ENCODE measurements around the gene IDH3A. TPM values are rescaled to one million over a fixed set of nuclear protein-coding genes. Genes with fewer than 3 reads are reported as not detected.

Gene IDH3A
- 49.3 and 76.1 TPM in 2 replicates for polyA plus RNA-seq (2011; rRNA removed)
- polyA minus RNA-seq (2011; rRNA and poly(A)+ RNA removed): 22.9 and 29.8 TPM in 2 replicates

GRCh38 chr15:78149068-78149804 is at the start of gene IDH3A:
IDH3A (plus strand) TSS chr15:78149362; CDS start chr15:78149404, 42 bp downstream.
- DNase-seq (ENCODE audit: low read depth): peak; percentile 59
- CTCF ChIA-PET: interaction anchor here (2.6 to 4.4 kb wide), 2 partner anchors 11 to 18 kb away, joined by 11 to 22 read pairs; partner anchors contain the start of gene CIB2

DNA sequence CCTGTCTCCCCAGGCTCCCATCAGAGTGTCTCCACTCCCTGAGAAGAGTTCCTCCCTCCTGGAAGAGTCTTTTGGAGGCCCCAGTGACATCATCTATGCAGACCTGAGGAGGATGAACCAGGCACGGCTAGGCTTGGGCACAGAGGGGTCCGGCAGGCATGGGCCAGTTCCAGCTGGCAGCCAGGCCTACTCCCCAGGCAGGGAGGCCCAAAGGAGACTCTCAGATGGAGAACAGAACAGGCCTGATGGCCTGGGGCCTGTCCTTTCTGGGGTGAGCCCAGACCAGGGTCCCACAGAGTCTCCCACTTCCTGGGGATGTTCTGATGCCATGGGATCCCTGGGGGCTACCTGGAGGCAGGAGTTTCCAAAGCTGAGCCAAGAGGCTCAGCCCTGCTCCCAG is 48.3 kb upstream of the IDH3A start:
- CTCF ChIA-PET: interaction anchor here (1.5 to 14.4 kb wide), 3 partner anchors 11 to 142 kb away, joined by 9 to 282 read pairs (median 13); no protein-coding TSS in a partner anchor
- Histone ChIP-seq H3K4me3 (ENCODE audit: low read depth, low read length) (no peak overlapping the region), H3K36me3 (ENCODE audit: control insufficient read depth, insufficient read depth, low read length) (no peaks in the 10 kb centered on the region), H3K27me3 (ENCODE audit: control insufficient read depth, insufficient read depth, low read length) (peaks cover 1% of the 10 kb centered on the region; the same call in 1 of the 2 replicates)
- POLR2A ChIA-PET: no interaction called here
- DNase-seq (ENCODE audit: low read depth): no peak
- TF ChIP-seq, protein P1, sequence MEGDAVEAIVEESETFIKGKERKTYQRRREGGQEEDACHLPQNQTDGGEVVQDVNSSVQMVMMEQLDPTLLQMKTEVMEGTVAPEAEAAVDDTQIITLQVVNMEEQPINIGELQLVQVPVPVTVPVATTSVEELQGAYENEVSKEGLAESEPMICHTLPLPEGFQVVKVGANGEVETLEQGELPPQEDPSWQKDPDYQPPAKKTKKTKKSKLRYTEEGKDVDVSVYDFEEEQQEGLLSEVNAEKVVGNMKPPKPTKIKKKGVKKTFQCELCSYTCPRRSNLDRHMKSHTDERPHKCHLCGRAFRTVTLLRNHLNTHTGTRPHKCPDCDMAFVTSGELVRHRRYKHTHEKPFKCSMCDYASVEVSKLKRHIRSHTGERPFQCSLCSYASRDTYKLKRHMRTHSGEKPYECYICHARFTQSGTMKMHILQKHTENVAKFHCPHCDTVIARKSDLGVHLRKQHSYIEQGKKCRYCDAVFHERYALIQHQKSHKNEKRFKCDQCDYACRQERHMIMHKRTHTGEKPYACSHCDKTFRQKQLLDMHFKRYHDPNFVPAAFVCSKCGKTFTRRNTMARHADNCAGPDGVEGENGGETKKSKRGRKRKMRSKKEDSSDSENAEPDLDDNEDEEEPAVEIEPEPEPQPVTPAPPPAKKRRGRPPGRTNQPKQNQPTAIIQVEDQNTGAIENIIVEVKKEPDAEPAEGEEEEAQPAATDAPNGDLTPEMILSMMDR (IDR thresholded peaks at IDR 0.05; ENCODE audit: insufficient read depth, low read depth, low read length): no peak

More at GRCh38 chr15:78149068-78149804, at the start of gene IDH3A:
- POLR2A ChIA-PET: interaction anchor here (0.7 kb wide), 1 partner anchor 64 kb away, joined by 14 read pairs; no protein-coding TSS in a partner anchor
- Histone ChIP-seq H3K36me3 (ENCODE audit: control insufficient read depth, insufficient read depth, low read length) (no peaks in the 10 kb centered on the region), H3K27me3 (ENCODE audit: control insufficient read depth, insufficient read depth, low read length) (no peaks in the 10 kb centered on the region), H3K4me3 (ENCODE audit: low read depth, low read length) (peak within 1 kb of the TSS; percentile 63)
- TF ChIP-seq, protein P1 (IDR thresholded peaks at IDR 0.05; ENCODE audit: insufficient read depth, low read depth, low read length): no peak

DNA sequence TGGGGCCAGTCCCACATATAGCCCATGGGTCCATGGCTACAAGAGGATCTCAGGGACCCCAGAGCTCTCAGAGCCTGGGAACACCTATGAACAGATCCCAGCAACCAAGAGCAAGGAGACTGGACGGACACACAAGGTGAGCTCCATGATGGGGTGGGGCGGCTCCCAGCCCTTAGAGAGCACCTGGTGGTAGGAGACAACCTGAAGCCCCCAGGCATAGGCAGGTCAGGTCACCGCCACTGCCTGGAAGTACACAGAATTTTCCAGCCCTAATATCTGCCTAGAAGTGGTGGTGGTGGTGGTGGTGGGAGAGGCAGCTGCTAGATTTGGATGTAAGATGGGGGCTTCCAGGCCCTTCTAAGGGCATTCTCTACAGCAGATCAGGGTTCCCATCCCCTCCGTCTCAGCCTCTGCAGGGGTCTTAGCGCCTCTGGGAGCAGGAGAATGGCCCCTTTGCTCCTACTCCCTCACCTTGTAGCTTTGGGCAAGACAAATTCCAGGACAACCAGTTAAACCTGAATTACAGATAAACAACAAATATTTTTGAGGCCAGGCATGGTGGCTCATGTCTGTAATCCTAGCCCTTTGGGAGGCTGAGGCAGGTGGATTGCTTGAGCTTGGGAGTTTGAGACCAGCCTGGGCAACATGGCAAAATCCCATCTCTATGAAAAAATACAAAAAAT is 47.6 kb upstream of the IDH3A start:
- H3K4me3 ChIP-seq (ENCODE audit: low read depth, low read length): no peak overlapping the region
- TF ChIP-seq, protein P1 (IDR thresholded peaks at IDR 0.05; ENCODE audit: insufficient read depth, low read depth, low read length): no peak
- POLR2A ChIA-PET: no interaction called here
- peaks cover 1% of the 10 kb centered on the region; the same call in 1 of the 2 replicates for H3K27me3 ChIP-seq (ENCODE audit: control insufficient read depth, insufficient read depth, low read length)
- no peak for DNase-seq (ENCODE audit: low read depth)
- CTCF ChIA-PET: interaction anchor here (1.5 to 14.4 kb wide), 3 partner anchors 11 to 142 kb away, joined by 9 to 282 read pairs (median 13); no protein-coding TSS in a partner anchor
- no peaks in the 10 kb centered on the region for H3K36me3 ChIP-seq (ENCODE audit: control insufficient read depth, insufficient read depth, low read length)

DNA sequence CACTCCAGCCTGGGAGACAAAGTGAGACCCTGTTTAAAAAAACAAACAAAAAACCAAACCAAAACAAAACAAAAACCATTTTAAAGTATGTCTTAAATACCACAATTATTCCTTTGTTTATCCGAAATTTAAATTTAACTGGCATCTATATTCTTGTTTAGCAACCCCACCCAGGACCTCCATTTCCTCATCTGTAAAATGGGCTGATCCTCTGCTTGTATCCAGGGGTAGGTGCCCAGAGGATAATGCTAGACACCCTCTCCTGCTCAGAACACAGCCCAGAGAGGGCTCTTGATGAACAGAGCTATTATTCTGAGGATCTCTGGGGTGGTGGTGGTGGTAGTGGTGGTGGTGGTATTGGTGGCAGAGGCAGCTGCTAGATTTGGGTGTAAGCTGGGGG is 47.0 kb upstream of the IDH3A start:
- Histone ChIP-seq H3K36me3 (ENCODE audit: control insufficient read depth, insufficient read depth, low read length) (no peaks in the 10 kb centered on the region), H3K27me3 (ENCODE audit: control insufficient read depth, insufficient read depth, low read length) (peaks cover 1% of the 10 kb centered on the region; the same call in 1 of the 2 replicates), H3K4me3 (ENCODE audit: low read depth, low read length) (no peak overlapping the region)
- POLR2A ChIA-PET: no interaction called here
- CTCF ChIA-PET: interaction anchor here (1.5 to 14.4 kb wide), 4 partner anchors 10 to 143 kb away, joined by 9 to 282 read pairs (median 18); no protein-coding TSS in a partner anchor
- TF ChIP-seq, protein P1 (IDR thresholded peaks at IDR 0.05; ENCODE audit: insufficient read depth, low read depth, low read length): no peak
- no peak for DNase-seq (ENCODE audit: low read depth)

DNA sequence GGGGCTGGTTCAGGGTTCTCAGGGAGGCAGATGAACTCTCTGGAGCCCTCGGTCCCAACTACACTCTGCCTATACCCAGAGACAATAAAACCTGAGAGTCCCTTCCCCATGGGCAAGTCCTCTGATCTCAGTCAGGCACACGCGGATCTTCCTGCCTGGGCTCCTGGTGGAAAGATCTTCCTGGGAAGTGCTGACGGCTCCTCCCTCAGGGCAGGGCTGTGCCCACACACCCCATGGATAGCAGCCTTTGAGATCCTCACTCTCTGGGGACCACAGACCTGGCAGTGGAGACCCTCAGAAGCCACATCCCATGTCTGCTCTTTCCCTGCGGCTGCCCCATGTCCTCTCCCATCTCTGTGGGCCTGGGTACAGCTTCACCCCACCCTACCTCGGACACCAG is 46.4 kb upstream of the IDH3A start:
- Histone ChIP-seq H3K27me3 (ENCODE audit: control insufficient read depth, insufficient read depth, low read length) (peaks cover under 1% of the 10 kb centered on the region; the same call in 1 of the 2 replicates), H3K4me3 (ENCODE audit: low read depth, low read length) (no peak overlapping the region), H3K36me3 (ENCODE audit: control insufficient read depth, insufficient read depth, low read length) (no peaks in the 10 kb centered on the region)
- ChIA-PET POLR2A (no interaction called here), CTCF (interaction anchor here (1.0 to 14.4 kb wide), 5 partner anchors 10 to 201 kb away, joined by 3 to 282 read pairs (median 13); no protein-coding TSS in a partner anchor)
- no peak for DNase-seq (ENCODE audit: low read depth)
- TF ChIP-seq, protein P1 (IDR thresholded peaks at IDR 0.05; ENCODE audit: insufficient read depth, low read depth, low read length): no peak

Data from BJ (cell line).